Stimulated activated CD8-positive, alpha-beta memory T cell treated with anti-CD3 and anti-CD28 coated beads, Interleukin-7, amount 100 ng/mL, for 1 hour (primary cell): ENCODE measurements around the gene KCTD17.
A peak's percentile ranks its signal among the peaks of the same experiment; 100 is the strongest.

Experiments used
- DNase-seq, 2 donors: peaks; one replicate each; pipeline ENCODE4 v3.0.0-alpha.2; 2020; ENCODE audit warnings: low read depth in 2 of 2

The KCTD17 gene

GRCh38 chr22:37051391-37052385 lies at the start of gene KCTD17:
Gene KCTD17 (plus strand): TSS chr22:37051742. CDS start chr22:37051761, 19 bp downstream.
- DNase-seq, result peak; percentile 39 to 47

- DNase-seq, result no peak
Measured at GRCh38 chr22:37001826-37002225, 49.7 kb upstream of the KCTD17 start.

GRCh38 chr22:37002633-37003032 lies 48.9 kb upstream of the KCTD17 start:
- DNase-seq, result no peak

- DNase-seq, result no peak
Measured at GRCh38 chr22:37007651-37008050, 43.9 kb upstream of the KCTD17 start.

GRCh38 chr22:37008365-37008764 lies 43.2 kb upstream of the KCTD17 start:
- no peak for DNase-seq

- DNase-seq, result no peak
Measured at GRCh38 chr22:37009490-37009889, 42.1 kb upstream of the KCTD17 start.

GRCh38 chr22:37010174-37010573 lies 41.4 kb upstream of the KCTD17 start:
- no peak for DNase-seq

- DNase-seq, result no peak
Measured at GRCh38 chr22:37010976-37011375, 40.6 kb upstream of the KCTD17 start.

- no peak for DNase-seq
Measured at GRCh38 chr22:37011472-37011871, 40.1 kb upstream of the KCTD17 start.

- DNase-seq, result no peak
Measured at GRCh38 chr22:37012262-37012904, 39.2 kb upstream of the KCTD17 start.

- DNase-seq, result no peak
Measured at GRCh38 chr22:37012956-37013355, 38.6 kb upstream of the KCTD17 start.

- no peak for DNase-seq
Measured at GRCh38 chr22:37014415-37014806, 37.1 kb upstream of the KCTD17 start.

GRCh38 chr22:37014835-37015586 lies 36.5 kb upstream of the KCTD17 start:
- DNase-seq, result no peak

- DNase-seq, result no peak
Measured at GRCh38 chr22:37015587-37015878, 36.0 kb upstream of the KCTD17 start.

- no peak for DNase-seq
Measured at GRCh38 chr22:37016134-37016910, 35.2 kb upstream of the KCTD17 start.

- no peak for DNase-seq
Measured at GRCh38 chr22:37017356-37017755, 34.2 kb upstream of the KCTD17 start.

GRCh38 chr22:37018086-37018814 lies 33.3 kb upstream of the KCTD17 start:
- no peak for DNase-seq

- DNase-seq, result no peak
Measured at GRCh38 chr22:37018815-37019308, 32.7 kb upstream of the KCTD17 start.

- DNase-seq, result no peak
Measured at GRCh38 chr22:37019309-37020191, 32.0 kb upstream of the KCTD17 start, which contains the start of the genes MPST and TST. Gene MPST (plus strand): TSS chr22:37019742. CDS start chr22:37019837, 95 bp downstream. Gene TST (minus strand): TSS chr22:37019447. CDS start chr22:37018732, 715 bp downstream.

GRCh38 chr22:37020192-37020479 lies 31.4 kb upstream of the KCTD17 start:
- no peak for DNase-seq
